Activated CD4-positive, alpha-beta T cell treated with anti-CD3 and anti-CD28 coated beads, Interleukin-10, Interleukin-2, amounts not matched to agents 100 ng/mL and 50 ng/mL, durations not matched to agents 16 hours and 8 hours (primary cell): ENCODE results near the gene MYO5A.
"Not testable (repeated sequence)": the region's sequence is repeated elsewhere in the genome, so short reads cannot be mapped to it uniquely, and the experiment has no call there.

Experiments used
- DNase-seq: peaks from one replicate; pipeline ENCODE4 v3.0.0-alpha.2; 2020

MYO5A gene

GRCh38 chr15:52459701-52460100, 69.0 kb downstream of the MYO5A start:
- not testable (repeated sequence) for DNase-seq

- not testable (repeated sequence) for DNase-seq
These were observed 69.4 kb downstream of the MYO5A start for GRCh38 chr15:52459265-52459664.

GRCh38 chr15:52448011-52448890, 80.4 kb downstream of the MYO5A start:
- DNase-seq, result no peak

DNA sequence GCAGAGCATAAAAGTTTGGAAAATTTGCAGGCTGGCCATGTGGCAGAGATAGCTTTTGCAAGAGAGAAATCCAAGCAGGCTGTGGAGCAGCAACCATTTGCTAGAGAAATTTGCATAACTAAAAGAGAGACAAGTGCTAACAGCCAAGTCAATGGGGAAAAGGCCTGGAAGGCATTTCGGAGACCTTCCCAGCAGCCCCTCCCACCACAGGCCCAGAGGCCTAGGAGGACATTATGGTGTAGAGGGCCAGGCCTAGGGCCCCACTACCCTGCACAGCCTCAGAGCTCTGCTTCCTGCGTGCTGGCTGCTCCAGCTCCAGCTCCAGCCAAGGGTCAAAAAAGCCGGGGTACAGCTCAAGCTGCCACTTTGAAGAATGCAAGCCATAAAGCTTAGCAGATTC, 82.7 kb downstream of the MYO5A start:
- DNase-seq, result no peak

DNA sequence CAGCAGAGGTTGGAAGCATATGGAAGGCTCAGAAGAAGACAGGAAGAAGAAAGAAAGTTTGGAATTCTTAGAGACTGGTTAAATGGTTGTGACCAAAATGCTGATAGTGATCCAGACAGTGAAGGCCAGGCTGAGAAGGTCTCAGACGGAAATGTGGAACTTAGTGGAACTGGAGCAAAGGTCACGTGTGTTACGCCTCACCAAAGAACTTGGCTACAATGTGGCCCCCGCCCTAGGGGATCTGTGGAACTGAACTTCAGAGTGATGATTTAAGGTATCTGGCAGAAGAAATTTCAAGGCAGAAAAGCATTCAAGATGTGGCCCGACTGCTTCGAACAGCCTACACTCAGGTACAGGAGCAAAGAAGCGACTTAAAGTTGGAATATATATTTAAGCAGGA, 83.1 kb downstream of the MYO5A start:
- DNase-seq, result no peak

DNA sequence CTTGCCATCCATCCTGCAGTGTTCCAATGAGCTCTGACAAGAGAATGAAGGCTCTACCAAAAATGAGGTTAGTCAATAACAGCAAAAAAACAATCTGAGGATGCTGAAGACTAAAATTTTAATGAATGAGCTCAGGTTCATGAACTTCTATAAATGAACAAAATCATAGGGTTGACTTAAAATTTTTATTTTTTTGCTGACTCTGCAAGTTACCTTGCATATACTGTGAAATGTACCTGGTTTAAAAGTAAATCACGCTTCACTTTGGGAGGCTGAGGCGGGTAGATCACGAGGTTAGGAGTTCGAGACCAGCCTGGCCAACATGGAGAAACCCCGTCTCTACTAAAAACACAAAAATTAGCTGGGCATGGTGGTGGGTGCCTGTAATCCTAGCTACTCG, 85.5 kb downstream of the MYO5A start:
- not testable (repeated sequence) for DNase-seq

- no peak for DNase-seq
These were observed 86.8 kb downstream of the MYO5A start for GRCh38 chr15:52441841-52442240.

DNA sequence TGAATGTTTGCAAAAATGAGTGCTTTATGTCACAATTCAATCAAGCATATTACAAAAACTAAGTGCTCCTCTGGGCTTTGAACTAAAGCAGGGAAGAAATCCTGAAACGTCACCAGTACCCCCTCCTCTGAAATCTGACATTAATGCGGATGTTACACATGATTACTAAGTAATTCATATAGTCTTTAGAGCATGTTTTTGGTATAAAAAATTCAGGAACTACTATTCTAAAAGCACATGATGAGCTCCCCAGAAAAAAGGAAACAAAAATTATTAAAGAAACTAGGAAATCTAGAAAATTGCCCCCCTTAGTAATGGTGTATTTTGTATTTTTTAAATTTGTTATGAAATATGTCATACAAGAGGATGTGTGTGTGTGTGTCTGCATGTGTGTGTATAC, 87.7 kb downstream of the MYO5A start:
- no peak for DNase-seq

- peak; percentile 38 for DNase-seq
These were observed 88.3 kb downstream of the MYO5A start for GRCh38 chr15:52440414-52440813.

DNA sequence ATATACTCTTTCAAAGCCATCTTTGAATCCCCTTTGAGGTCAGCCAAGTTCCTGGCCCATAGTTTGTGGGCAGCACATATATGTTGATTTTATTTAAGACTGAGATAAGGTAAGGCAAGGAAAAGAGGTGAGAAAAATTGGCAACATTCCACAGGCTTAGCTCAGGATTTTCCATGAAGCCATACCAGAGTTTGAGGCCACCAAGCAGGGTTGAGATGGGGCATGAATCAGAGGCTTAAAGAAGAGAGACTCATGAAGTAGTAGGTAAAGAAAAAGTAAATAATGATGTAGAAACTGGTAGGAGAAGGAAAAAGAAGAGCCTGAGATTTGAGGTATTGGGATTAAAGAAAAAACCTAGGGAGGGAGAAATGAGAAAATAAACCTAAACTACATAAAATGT, 89.2 kb downstream of the MYO5A start:
- no peak for DNase-seq

GRCh38 chr15:52439042-52439441, 89.6 kb downstream of the MYO5A start:
- DNase-seq, result not testable (repeated sequence)

GRCh38 chr15:52438047-52438446, 90.6 kb downstream of the MYO5A start:
- DNase-seq, result no peak

DNA sequence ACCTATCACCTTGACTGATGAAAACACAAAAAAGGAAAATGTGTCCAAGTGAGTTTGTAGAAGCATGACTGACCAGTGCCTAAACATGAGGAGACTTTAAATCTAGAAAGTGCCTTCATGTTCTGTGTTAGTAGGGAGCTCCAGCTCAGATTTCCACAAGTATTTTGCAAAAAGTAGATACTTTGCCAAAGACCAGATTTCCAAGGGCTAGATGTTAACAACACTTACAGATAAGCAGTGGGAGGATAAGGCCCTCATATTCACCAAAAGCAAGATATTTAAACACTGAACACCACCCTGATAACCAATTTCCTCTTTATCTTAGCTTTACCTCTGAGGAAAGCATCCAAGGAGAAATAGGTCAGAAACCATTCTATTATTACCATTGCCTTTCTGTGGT, 91.0 kb downstream of the MYO5A start:
- DNase-seq, result no peak

- no peak for DNase-seq
These were observed 91.7 kb downstream of the MYO5A start for GRCh38 chr15:52436981-52437380.

- DNase-seq, result no peak
These were observed 93.8 kb downstream of the MYO5A start for GRCh38 chr15:52434885-52435284.

- DNase-seq, result no peak
These were observed 100.4 kb downstream of the MYO5A start for GRCh38 chr15:52428297-52428696.

DNA sequence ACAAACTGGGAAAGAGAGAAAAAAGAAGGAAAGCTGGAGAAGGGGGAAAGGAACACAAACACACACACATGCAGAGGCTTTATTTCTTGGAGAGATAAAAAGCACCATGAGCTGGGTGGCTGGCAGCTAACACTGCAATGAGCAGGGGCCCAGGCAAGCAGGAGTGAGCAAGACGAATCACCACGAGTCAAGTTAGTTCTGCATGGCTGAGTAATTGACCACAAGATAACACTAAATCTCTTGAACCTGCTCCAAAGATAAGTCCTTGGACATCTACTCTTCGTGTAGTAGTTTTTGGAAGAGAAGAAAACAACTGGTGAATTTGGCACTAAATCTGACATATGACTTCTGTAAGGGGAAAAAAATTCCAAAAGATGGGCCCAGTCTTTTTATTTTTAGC, 100.9 kb downstream of the MYO5A start:
- DNase-seq, result peak; percentile 24

- DNase-seq, result no peak
These were observed 103.7 kb downstream of the MYO5A start for GRCh38 chr15:52424856-52425431.

DNA sequence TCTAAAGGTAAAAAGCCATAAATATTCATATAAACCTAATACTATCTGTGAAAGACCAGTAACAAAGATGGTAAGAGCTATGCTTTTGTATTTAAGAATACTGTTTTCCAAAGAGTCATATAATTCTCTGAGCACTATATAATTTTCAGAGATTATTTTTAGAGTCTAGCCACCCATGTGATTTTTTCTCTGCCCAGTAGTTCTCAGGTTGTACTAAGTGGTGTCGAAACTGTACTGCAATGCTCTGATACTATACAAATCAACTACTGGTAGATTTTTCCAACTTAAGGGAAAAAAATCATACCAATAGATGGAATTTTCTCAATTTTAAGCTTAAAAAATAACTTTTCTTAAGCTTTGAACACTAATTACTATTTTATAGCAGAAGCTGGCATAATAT, 104.8 kb downstream of the MYO5A start:
- DNase-seq, result no peak

- DNase-seq, result no peak
These were observed 106.7 kb downstream of the MYO5A start for GRCh38 chr15:52422001-52422400.

DNA sequence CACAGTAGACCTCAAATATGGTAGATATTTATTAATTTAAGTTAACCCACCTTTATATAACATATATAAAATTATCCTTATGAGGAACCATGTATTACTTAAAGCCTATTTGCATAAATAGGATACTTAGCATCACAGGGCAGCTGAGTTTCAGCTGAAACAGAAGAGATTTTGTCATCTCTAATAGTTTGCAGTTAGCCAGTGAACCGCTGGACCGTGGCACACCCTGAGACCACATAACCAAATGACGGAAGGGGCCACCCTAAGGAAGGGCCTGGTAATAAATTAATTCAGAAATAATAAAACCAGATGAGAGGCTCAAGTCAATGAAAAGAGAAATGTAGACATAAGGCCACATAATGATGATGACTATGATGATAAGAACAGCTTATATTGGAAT, 107.7 kb downstream of the MYO5A start:
- no peak for DNase-seq

- no peak for DNase-seq
These were observed 109.2 kb downstream of the MYO5A start for GRCh38 chr15:52419494-52419893.

DNA sequence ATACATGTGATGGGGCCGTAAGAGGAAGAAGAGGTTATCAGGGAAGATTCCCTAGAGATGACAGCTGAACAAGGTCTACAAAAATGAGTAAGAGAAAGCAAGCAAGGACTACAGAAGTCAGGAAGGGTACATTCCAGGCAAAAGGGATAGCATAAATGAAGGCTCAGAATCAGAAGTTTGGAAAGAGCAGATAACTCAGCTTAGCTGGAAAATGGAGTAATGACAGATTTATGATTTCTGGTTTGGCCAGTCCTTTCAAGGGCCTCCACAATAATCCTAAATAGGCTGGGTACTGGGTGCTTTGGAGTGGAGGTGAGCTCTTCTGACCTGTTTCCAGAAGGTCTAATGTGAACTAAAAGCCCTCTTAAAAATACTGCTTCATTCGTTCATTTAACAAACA, 110.7 kb downstream of the MYO5A start:
- no peak for DNase-seq

- DNase-seq, result no peak
These were observed 111.2 kb downstream of the MYO5A start for GRCh38 chr15:52417521-52417920.

DNA sequence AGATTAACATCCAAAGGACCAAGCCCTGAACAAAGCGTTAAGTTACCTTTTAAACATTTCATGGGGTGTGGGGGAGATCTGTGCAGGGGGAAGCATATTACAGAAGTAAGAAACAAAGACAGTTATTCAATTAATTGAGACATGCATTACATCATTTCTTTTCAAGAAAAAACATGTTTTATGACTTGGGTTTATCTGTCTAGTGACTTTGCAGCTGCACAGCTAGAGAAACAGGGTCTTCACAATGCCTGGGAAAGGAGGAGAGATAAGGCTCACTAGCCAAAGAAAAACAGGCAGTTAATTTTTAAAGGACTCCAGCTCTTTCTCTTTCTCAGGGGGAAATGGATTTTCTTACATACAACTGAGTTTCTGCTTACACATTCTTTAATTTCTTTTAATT, 112.1 kb downstream of the MYO5A start:
- not testable (repeated sequence) for DNase-seq
